Tibial artery (tissue), 4 donors: Measurements from ENCODE around the gene MACROD2.

ENCODE experiments used
- DNase-seq, 2 donors: peaks; one replicate each; pipeline ENCODE4 v3.0.0-alpha.2; 2019
- H3K27ac ChIP-seq, 2 donors: fragments of 200-600 bp; sonication (generic) in 1 of 2; 1 replicate in 1 of 2; 2 replicates in 1 of 2; pipeline ENCODE4 v1.5.1; 2018 to 2019; ENCODE audit warnings: mild to moderate bottlenecking in 1 of 2
- H3K27me3 ChIP-seq, 2 donors: fragments of 200-600 bp; sonication (generic) in 1 of 2; one replicate each; pipeline versions ENCODE4 v1.5.1 to v1.6.0; 2016 to 2019
- H3K36me3 ChIP-seq, 3 donors: fragments of 200-600 bp; sonication (generic) in 2 of 3; one replicate each; pipeline ENCODE4 v1.5.1; 2016 to 2019; ENCODE audit warnings: mild to moderate bottlenecking in 2 of 3
- H3K4me1 ChIP-seq, 4 donors: fragments of 200-600 bp; sonication (generic) in 2 of 4; 1 replicate in 3 of 4; 2 replicates in 1 of 4; pipeline ENCODE4 v1.5.1; 2016 to 2019
- H3K4me3 ChIP-seq, 2 donors: fragments of 200-600 bp; sonication (generic) in 1 of 2; 1 replicate in 1 of 2; 2 replicates in 1 of 2; pipeline ENCODE4 v1.5.1; 2018 to 2019; ENCODE audit warnings: mild to moderate bottlenecking in 2 of 2
- H3K9me3 ChIP-seq, 3 donors: fragments of 200-600 bp; sonication (generic) in 1 of 3; one replicate each; pipeline ENCODE4 v1.5.1; 2016 to 2019
- intact Hi-C: fragments of 100-400 bp; cut with DNase I; formaldehyde crosslinking; loops from one replicate; pipeline ENCODE4 v1.15.0; 2023; ENCODE audit warnings: low total_unique reads
- TF ChIP-seq, protein P1 (sequence below), 2 experiments: fragments of 200-600 bp in 1 of 2; fragments of 450-650 bp in 1 of 2; IDR thresholded peaks; one replicate each; pipeline ENCODE4 v1.5.1; 2017 to 2019; ENCODE audit warnings: antibody characterized with exemption in 2 of 2, mild to moderate bottlenecking in 1 of 2, moderate library complexity in 1 of 2

The MACROD2 gene

DNA sequence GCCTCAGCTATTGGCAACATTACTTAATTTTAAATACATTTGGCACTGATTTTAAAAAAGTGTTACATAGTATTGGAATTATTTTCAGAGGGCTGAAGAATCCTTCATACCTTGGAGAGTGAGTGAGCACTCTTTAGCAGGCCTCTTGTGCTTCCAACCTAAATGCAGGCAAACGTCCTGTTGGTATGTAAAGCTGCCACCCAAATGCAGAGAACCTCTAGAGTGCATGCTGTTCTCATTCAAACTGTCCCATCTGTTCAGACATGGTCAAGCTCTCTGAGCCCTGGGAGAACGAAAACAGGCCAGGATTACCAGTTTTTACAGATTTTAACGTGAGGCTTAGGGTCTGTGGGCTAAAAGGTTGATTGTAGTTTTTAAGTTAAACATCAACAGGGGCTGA, 720.1 kb downstream of the MACROD2 start:
- TF ChIP-seq, protein P1, sequence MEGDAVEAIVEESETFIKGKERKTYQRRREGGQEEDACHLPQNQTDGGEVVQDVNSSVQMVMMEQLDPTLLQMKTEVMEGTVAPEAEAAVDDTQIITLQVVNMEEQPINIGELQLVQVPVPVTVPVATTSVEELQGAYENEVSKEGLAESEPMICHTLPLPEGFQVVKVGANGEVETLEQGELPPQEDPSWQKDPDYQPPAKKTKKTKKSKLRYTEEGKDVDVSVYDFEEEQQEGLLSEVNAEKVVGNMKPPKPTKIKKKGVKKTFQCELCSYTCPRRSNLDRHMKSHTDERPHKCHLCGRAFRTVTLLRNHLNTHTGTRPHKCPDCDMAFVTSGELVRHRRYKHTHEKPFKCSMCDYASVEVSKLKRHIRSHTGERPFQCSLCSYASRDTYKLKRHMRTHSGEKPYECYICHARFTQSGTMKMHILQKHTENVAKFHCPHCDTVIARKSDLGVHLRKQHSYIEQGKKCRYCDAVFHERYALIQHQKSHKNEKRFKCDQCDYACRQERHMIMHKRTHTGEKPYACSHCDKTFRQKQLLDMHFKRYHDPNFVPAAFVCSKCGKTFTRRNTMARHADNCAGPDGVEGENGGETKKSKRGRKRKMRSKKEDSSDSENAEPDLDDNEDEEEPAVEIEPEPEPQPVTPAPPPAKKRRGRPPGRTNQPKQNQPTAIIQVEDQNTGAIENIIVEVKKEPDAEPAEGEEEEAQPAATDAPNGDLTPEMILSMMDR (IDR thresholded peaks at IDR 0.05) = no peak
- intact Hi-C loops = no loop called here
- Histone ChIP-seq H3K4me3 (no peak overlapping the region), H3K36me3 (no peaks in the 10 kb centered on the region), H3K27ac (no peak overlapping the region), H3K27me3 (no peaks in the 10 kb centered on the region), H3K4me1 (peaks cover 0 to 16% (median 0%) of the 10 kb centered on the region in 4 donors), H3K9me3 (no peaks in the 10 kb centered on the region)
- no peak for DNase-seq

DNA sequence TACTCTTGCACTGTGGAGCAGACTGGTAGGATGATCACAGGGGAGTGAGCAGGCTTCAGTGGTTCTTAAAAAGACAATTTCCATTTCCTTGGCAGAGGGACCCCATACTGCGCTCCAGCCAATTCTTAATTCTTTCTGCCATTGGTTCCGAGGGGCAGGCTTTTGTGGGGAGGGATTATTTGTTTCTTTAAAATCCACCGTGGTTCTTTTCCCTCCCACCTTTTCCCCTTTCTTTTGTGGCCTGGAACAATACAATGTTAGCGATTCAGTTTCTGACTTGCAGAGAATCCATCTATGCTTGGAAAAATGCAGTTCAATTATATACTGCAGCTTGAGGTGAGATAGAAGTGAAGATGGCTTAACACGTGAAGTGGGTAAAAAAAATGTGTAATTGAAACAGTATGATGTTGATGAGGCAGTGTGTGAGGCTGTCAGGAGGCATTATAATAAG, 721.1 kb downstream of the MACROD2 start:
- intact Hi-C loops = no loop called here
- Histone ChIP-seq H3K27me3 (no peaks in the 10 kb centered on the region), H3K36me3 (no peaks in the 10 kb centered on the region), H3K4me3 (no peak overlapping the region), H3K4me1 (peaks cover 0 to 16% (median 0%) of the 10 kb centered on the region in 4 donors), H3K27ac (no peak overlapping the region), H3K9me3 (no peaks in the 10 kb centered on the region)
- DNase-seq = no peak
- TF ChIP-seq, protein P1 (IDR thresholded peaks at IDR 0.05) = no peak

DNA sequence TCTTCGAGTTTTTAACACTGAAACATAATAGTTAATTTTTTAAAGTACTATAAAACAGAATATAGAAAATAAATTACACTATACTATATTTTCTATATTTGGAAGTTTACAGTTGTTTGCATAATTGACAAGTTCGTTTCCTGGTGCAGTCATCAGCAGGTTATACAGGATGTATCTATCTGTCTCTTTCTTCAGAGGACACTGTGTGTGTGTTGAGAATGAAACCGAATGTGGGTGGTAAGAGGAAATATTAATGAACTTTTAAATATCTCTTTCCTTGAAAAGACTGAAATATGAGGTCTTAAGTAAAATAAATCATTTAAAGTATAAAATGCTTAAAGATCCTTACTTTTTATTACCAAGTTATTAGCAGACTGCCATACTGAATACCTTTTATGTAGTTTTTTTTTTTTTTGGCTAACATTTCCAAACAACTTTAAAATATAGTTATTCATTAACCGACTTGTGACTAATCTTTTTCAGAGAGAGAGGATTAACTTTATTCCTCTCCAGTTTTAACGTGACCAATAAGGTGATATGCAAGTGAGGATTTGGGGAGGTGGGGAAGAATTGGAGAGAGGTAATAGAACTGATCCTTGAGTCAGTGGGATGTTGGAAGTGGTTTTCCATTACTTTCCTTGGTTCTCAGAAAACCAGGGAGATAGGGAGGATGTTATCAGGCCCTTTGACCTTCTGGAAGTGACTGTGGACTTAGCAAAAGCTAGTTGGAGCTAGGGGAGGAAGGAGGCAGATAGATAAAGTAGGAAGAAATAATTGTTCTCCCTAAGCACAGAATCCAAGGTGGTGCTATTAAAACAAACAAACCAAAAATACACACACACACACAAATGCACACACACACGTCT, 722.1 kb downstream of the MACROD2 start:
- no peaks in the 10 kb centered on the region for H3K9me3 ChIP-seq
- no peak overlapping the region for H3K4me3 ChIP-seq
- peaks cover 0 to 10% (median 0%) of the 10 kb centered on the region in 4 donors for H3K4me1 ChIP-seq
- intact Hi-C loops = no loop called here
- no peak for DNase-seq
- H3K27me3 ChIP-seq = no peaks in the 10 kb centered on the region
- H3K27ac ChIP-seq = no peak overlapping the region
- no peaks in the 10 kb centered on the region for H3K36me3 ChIP-seq
- TF ChIP-seq, protein P1 (IDR thresholded peaks at IDR 0.05) = no peak

DNA sequence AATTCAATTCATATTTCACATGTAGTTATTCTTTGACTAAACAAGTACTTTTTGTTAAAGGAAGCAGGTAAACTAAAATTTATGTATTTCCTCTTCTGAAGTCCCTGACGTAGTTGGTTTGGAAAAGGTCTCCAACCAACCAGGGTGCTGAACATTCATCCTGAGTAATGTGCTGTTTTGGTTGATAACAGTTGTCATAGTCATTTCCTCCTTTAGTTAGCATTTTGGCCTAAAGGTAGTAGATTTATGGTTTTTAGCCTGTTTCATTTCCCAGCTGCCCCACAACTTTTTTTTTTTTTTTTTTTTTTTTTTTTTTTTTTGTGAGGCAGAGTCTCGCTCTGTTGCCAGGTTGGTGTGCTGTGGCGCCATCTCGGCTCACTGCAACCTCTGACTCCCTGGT, 724.9 kb downstream of the MACROD2 start:
- intact Hi-C loops = no loop called here
- DNase-seq = no peak
- H3K4me1 ChIP-seq = no peaks in the 10 kb centered on the region
- H3K27ac ChIP-seq = no peak overlapping the region
- no peak overlapping the region for H3K4me3 ChIP-seq
- H3K27me3 ChIP-seq = no peaks in the 10 kb centered on the region
- H3K9me3 ChIP-seq = no peaks in the 10 kb centered on the region
- H3K36me3 ChIP-seq = no peaks in the 10 kb centered on the region
- TF ChIP-seq, protein P1 (IDR thresholded peaks at IDR 0.05) = no peak

DNA sequence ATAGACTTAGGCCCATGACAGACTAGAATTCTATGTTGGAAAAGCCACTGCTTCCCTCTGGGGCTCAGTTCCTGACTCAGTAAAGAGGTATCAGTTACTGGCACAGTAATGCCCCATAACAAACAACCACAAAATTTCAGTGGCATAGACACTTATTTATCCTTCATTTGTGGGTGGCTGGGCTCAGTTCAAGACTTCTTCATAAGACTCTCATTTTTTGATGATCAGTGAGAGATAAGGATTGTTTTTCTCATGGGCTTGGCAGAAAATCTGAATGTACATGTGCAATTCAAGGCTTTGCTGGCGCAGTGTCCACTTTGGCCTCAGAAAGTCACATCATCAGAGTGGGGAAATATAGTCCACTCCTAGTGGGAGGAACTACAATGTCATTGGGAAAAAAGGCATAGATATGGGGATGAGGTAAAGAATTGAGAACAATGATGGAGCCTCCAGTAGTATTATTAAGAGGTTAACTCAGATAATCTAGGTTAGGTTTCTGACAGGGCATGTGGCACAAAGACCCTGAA, 726.7 kb downstream of the MACROD2 start:
- Histone ChIP-seq H3K9me3 (no peaks in the 10 kb centered on the region), H3K27ac (no peak overlapping the region), H3K4me3 (no peak overlapping the region), H3K4me1 (no peaks in the 10 kb centered on the region), H3K27me3 (no peaks in the 10 kb centered on the region), H3K36me3 (no peaks in the 10 kb centered on the region)
- TF ChIP-seq, protein P1 (IDR thresholded peaks at IDR 0.05) = no peak
- no peak for DNase-seq
- intact Hi-C loops = no loop called here
